GM12801 (cell line): ENCODE measurements around the gene GSG1L.

ENCODE experiments used
- TF ChIP-seq, protein P1 (sequence below): IDR thresholded peaks from one replicate; pipeline ENCODE4 v1.5.1; 2011; ENCODE audit warnings: control low read depth; ENCODE audit not compliant: insufficient read length; ENCODE audit errors: extremely low read depth

Gene GSG1L

DNA sequence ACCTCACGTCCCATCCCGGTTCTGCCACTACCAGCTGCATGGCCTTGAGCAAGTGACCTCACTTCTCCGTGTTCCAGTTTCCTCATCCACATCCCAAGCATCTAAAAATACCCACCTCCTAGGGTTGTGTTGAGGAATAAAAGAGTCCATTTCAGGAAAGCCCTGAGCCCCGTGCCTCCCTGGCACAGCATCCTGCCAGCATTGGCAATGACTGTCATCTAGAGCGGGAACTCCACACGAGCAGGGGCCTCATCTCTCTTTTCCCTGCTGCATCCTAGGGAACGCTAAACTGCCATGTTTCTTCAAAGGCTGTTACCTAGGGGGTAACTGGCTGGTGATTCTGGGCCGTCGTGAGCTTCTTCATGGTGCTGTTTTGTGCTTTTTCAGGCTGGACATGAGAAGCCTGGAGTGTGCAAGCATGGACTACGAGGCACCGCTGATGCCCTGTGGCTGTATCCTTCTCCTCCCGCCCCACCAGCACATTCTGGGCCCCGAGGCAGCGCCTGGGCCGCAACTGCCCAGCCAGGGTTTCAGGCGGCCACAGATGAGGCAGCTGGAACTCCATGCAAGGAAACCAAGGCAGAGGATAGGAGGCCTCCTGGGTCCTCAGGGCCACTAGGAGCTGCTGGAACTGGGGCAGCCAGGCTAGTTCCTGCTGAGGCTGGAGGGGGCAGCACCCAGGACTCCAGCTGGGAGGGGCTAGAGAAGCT lies 292.2 kb downstream of the GSG1L start:
- TF ChIP-seq, protein P1, sequence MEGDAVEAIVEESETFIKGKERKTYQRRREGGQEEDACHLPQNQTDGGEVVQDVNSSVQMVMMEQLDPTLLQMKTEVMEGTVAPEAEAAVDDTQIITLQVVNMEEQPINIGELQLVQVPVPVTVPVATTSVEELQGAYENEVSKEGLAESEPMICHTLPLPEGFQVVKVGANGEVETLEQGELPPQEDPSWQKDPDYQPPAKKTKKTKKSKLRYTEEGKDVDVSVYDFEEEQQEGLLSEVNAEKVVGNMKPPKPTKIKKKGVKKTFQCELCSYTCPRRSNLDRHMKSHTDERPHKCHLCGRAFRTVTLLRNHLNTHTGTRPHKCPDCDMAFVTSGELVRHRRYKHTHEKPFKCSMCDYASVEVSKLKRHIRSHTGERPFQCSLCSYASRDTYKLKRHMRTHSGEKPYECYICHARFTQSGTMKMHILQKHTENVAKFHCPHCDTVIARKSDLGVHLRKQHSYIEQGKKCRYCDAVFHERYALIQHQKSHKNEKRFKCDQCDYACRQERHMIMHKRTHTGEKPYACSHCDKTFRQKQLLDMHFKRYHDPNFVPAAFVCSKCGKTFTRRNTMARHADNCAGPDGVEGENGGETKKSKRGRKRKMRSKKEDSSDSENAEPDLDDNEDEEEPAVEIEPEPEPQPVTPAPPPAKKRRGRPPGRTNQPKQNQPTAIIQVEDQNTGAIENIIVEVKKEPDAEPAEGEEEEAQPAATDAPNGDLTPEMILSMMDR = no peak

DNA sequence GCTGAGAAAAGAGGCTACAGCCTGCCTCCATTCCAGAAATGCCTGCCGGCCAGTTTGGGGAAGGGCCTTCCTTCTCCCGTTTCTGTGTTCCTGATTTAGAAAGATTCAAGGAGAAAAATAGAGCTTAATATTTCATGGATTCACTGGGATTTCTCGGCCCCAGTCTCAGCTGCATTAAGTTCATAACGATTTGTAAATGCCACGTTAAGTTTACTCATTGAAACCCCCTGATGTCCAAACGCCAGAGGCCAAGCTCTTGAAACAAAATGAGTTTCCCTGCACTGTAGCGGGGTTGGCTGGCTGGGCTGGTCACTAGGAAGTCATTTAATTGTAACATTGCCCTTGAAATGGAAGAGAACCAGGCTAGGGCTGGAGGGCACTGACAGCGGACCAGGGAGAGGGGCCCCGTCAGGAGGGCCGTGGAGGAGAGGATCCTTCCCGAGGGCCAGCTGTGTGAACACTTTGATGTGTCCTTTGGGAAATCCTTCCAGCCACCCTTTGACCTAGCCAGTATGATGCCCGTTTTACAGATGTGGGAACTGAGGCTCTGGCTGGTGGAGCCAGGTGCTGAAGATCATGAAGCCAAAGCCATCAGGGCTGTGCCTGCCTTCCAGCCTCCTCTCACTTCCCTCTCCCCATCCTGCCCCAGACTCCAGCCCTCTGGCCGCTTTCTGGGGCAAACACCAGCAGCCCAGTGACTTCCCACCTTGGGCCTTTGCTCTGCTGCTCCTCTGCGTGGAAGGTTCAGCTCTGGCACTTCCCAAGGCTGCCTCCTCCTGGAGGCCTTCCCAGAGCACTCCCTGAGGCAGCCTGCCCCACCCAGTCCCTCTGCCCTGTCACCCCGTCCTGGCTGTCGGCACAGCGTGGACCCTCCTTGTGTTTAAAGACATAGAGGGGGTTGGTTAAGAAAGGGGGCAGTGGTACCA lies 293.0 kb downstream of the GSG1L start:
- TF ChIP-seq, protein P1 = no peak

DNA sequence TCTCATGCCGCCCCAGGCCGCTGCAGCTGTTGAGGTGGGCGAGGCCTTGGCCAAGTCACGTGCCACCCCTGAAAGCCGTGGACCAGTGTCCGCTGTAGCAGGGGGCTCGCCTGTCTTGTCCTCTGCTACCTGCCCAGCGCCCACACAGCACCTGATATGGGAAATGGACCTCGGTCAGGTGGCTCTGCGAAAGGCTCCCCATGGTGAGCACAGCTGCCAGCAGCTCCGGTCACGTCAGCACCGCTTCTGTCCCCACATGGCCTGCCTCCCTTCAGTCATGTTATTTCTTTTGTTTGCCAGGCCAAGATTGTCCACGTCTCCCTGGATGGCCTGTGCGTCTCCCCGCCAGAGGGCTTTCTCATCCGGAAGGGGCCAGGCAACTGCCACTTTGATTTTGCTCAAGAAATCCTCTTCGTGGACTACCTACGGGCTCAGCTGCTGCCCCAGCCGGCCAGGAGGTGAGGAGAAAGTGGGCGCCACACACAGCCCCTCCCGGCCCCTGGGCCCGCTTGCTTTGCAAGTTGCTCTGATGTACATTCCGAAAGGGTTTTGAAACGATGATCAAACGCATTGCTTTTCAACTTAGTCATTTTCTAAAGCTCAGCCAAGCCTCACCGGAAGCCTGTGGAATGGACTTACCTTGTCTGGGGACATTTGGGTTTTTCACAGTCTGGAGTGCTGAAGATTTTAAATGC lies 293.8 kb downstream of the GSG1L start:
- TF ChIP-seq, protein P1 = no peak

DNA sequence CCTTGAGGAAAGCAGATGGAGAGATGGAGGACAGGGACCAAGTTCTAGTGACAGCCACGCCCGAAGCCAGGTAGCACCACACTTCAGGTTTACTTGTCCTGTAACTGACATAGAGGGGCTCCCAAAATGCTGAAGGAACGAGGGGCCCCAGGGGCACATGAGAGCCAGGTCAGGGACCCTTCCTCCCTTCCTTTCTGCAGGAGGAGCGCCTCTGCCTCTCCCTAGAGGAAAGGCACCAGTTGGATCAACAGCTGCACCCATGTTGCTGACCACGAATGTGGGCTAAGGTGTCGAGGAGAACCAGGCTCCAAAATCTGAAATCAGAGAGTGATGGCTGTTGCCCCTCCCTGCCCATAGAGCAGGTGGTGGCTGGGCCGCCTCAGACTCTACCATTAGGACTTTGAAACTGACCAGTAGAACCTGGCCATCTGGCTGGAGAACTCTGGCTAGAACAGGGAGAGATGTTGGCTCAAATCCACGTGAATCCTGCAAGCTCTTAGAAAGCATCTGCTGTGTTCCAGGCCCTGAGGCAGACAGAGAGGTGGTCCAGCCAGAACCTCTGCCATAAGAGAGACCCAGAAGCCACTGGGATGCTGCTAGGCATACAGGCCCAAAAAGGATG lies 294.8 kb downstream of the GSG1L start:
- TF ChIP-seq, protein P1 = no peak

DNA sequence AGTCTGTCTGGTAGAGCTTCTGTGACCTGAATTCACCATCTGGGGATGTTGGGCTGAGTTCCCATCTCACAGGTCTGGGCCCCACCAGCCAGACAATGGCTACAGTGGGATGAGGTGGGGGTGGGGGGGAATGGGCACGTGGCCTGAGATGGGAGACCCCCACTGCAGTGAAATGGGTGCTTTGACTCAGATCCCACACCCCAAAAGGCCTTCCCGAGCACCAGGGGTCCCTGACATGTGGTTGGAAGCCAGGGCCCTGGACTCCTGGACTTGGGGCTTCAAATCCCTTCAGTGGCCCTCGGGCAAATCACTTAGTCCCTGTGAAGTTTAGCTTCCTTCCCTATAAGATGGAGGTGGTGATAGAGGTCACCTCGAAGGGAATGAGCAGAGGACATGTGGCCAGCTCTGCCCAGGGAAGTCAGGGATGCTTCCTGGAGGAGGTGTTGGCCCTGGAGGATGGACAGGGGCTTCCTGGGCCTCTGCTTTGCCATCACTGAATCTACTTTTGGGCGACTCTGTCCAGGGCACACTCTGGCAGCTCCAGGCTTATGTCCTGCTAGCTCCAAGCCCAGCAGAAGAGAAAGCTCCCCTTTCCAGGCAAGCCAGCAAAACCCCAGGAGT lies 295.4 kb downstream of the GSG1L start:
- TF ChIP-seq, protein P1 = no peak

DNA sequence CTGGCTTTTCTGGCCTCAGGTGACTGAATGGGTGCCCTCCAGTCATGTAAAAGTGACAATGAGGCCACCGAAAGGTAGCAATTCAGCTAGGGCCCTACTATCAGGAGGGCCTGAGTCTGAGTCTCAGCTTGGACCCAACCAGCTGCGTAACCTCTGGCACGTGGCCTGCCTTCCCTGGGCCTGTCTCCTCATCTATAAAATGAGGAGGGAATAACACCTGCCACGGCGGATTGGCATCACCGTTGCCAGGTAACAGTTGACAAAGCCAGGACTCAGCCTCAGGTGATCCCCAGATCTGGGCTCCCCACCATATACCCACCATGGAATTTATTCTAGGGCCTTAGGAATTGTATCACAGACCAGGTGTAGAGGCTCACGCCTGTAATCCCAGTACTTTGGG lies 296.4 kb downstream of the GSG1L start:
- TF ChIP-seq, protein P1 = no peak
